ENCODE results near the gene GLTPD2. TPM values are rescaled to one million over a fixed set of nuclear protein-coding genes. Genes with fewer than 3 reads are reported as not detected.

The GLTPD2 gene
- total RNA-seq, 1 experiment from 2014 or later: not detected

GRCh38 chr17:4790705-4791088 is 1.9 kb downstream of the GLTPD2 start:
- Mint-ChIP-seq H3K36me3 (ENCODE audit: insufficient read depth in 1 of 3, low read depth in 3 of 3) (no peaks in the 10 kb centered on the region; a peak in 1 of 7 replicates), H3K27me3 (ENCODE audit: low read depth) (peaks cover 68% of the 10 kb centered on the region), H3K4me3 (peak overlapping the region; percentile 76 to 86), H3K27ac (no peak overlapping the region), H3K9me3 (no peaks in the 10 kb centered on the region; a peak in 1 of 5 replicates), H3K4me1 (peaks cover 27 to 35% of the 10 kb centered on the region in 2 experiments)
- H3K23me2 ChIP-seq (ENCODE audit: insufficient read length, low read depth, low read length, poor library complexity, severe bottlenecking): peaks cover 17% of the 10 kb centered on the region
- DNase-seq: no peak
- H3T11ph ChIP-seq (ENCODE audit: low read length): no peak overlapping the region
- no peak overlapping the region for H3K18ac ChIP-seq (ENCODE audit: insufficient read length, low read depth, low read length)
- no peak overlapping the region for H2AFZ ChIP-seq (ENCODE audit: low read length)
- no peak overlapping the region for H4K8ac ChIP-seq (replicated peaks; ENCODE audit: insufficient read length, low read depth, low read length)
- H3K4me2 ChIP-seq (ENCODE audit: insufficient read depth, insufficient read length, low read length): peak overlapping the region; percentile 47
- H3K14ac ChIP-seq (ENCODE audit: insufficient read depth, low read length): no peak overlapping the region
- no peak overlapping the region for H2AK5ac ChIP-seq (ENCODE audit: insufficient read length, low read length)
- H2BK120ac ChIP-seq (ENCODE audit: low read depth, low read length, poor library complexity, severe bottlenecking): no peak overlapping the region
- H2BK20ac ChIP-seq (ENCODE audit: low read depth, low read length, poor library complexity, severe bottlenecking): no peak overlapping the region
- H3K4ac ChIP-seq (ENCODE audit: low read depth, low read length): no peak overlapping the region
- H4K5ac ChIP-seq (ENCODE audit: insufficient read length, low read depth, low read length): no peak overlapping the region
- H3K9me3 ChIP-seq (ENCODE audit: control insufficient read depth, low read depth, low read length): no peaks in the 10 kb centered on the region
- no CpG with 5 or more reads among the region's 7 CpGs for WGBS (ENCODE audit: extremely low coverage, insufficient read length, low lambda C conversion rate)
- no peak overlapping the region for H3K27ac ChIP-seq (ENCODE audit: insufficient read length, low read depth, low read length)
- no peak overlapping the region for H4K91ac ChIP-seq (ENCODE audit: insufficient read length, low read depth, low read length)
- H3K56ac ChIP-seq (ENCODE audit: insufficient read length, low read depth, low read length): no peak overlapping the region
- TF ChIP-seq CTCF (conservative IDR thresholded peaks at IDR 0.05): no peak
- no peaks in the 10 kb centered on the region for H3K79me2 ChIP-seq (ENCODE audit: insufficient read depth, low read length)
- H3K9ac ChIP-seq (ENCODE audit: extremely low read depth, insufficient read length, low read length): no peak overlapping the region
- H3K4me1 ChIP-seq (ENCODE audit: insufficient read depth, low read length): peaks cover 2% of the 10 kb centered on the region; the same call in 1 of the 2 replicates
- no peak overlapping the region for H3K23ac ChIP-seq (ENCODE audit: insufficient read length, low read depth, low read length)
- H4K20me1 ChIP-seq (ENCODE audit: control insufficient read depth, insufficient read depth, insufficient read length): no peaks in the 10 kb centered on the region
- H3K79me1 ChIP-seq (ENCODE audit: insufficient read depth, low read depth, low read length, poor library complexity, severe bottlenecking): no peaks in the 10 kb centered on the region
- H2BK15ac ChIP-seq (ENCODE audit: low read depth, low read length): no peak overlapping the region
- H2BK12ac ChIP-seq (ENCODE audit: insufficient read length, low read depth, low read length): no peak overlapping the region
- H2BK5ac ChIP-seq (ENCODE audit: insufficient read length, low read length): no peak overlapping the region
- peaks cover 34% of the 10 kb centered on the region for H3K27me3 ChIP-seq (ENCODE audit: insufficient read depth, low read length)
